Calu3 (cell line): ENCODE data around the gene ITPKB. TPM values are rescaled to one million over a fixed set of nuclear protein-coding genes. Genes with fewer than 3 reads are reported as not detected.
"Not testable (repeated sequence)": the region's sequence is repeated elsewhere in the genome, so short reads cannot be mapped to it uniquely, and the experiment has no call there.

ENCODE experiments used
- BruUV-seq: library from RNA; stranded (reverse); fragments of 400-500 nt; replicated peaks from 2 replicates; lab custom pipeline; 2021; lab: Mats Ljungman, UMichigan
- CTCF ChIA-PET: fragments of 300-600 bp; sonication (Branson Sonifier 250); formaldehyde crosslinking; loops from one replicate; lab custom pipeline; 2022; ENCODE audit warnings: antibody characterized with exemption; lab: Charles Lee
- DNase-seq: peaks from one replicate; pipeline ENCODE4 v3.0.0; 2022
- H3K27ac Mint-ChIP-seq: one replicate; pipeline ENCODE4 v1.8.0; 2022; ENCODE audit warnings: mixed read lengths; ENCODE audit not compliant: unreplicated experiment
- H3K27me3 Mint-ChIP-seq: one replicate; pipeline ENCODE4 v1.8.0; 2022; ENCODE audit warnings: mixed read lengths; ENCODE audit not compliant: unreplicated experiment
- H3K36me3 Mint-ChIP-seq: one replicate; pipeline ENCODE4 v1.8.0; 2022; ENCODE audit warnings: mild to moderate bottlenecking, moderate library complexity, mixed read lengths; ENCODE audit not compliant: insufficient read depth, unreplicated experiment
- H3K4me1 Mint-ChIP-seq: one replicate; pipeline ENCODE4 v1.8.0; 2022; ENCODE audit warnings: mild to moderate bottlenecking, low read depth, mixed read lengths; ENCODE audit not compliant: unreplicated experiment
- H3K4me3 Mint-ChIP-seq: one replicate; pipeline ENCODE4 v1.8.0; 2022; ENCODE audit warnings: mild to moderate bottlenecking, low read depth, moderate library complexity, mixed read lengths; ENCODE audit not compliant: unreplicated experiment
- H3K9me3 Mint-ChIP-seq: one replicate; pipeline ENCODE4 v1.8.0; 2022; ENCODE audit warnings: low read depth, mixed read lengths; ENCODE audit not compliant: unreplicated experiment
- intact Hi-C: fragments of 100-400 bp; cut with micrococcal nuclease; formaldehyde crosslinking; loops from one replicate; pipeline ENCODE4 v1.10.0; 2022; ENCODE audit not compliant: unreplicated experiment
- total RNA-seq: library from RNA; stranded (reverse); gene quantifications from 2 replicates; pipeline ENCODE4 v1.2.3, GENCODE V29; 2022
- TF ChIP-seq, protein P1 (sequence below): fragments of 200-600 bp; IDR thresholded peaks from one replicate; pipeline ENCODE4 v1.8.0; 2022; ENCODE audit warnings: antibody characterized with exemption; ENCODE audit not compliant: unreplicated experiment

ITPKB gene
- total RNA-seq, 1 experiment from 2014 or later, result 11.8 TPM

DNA sequence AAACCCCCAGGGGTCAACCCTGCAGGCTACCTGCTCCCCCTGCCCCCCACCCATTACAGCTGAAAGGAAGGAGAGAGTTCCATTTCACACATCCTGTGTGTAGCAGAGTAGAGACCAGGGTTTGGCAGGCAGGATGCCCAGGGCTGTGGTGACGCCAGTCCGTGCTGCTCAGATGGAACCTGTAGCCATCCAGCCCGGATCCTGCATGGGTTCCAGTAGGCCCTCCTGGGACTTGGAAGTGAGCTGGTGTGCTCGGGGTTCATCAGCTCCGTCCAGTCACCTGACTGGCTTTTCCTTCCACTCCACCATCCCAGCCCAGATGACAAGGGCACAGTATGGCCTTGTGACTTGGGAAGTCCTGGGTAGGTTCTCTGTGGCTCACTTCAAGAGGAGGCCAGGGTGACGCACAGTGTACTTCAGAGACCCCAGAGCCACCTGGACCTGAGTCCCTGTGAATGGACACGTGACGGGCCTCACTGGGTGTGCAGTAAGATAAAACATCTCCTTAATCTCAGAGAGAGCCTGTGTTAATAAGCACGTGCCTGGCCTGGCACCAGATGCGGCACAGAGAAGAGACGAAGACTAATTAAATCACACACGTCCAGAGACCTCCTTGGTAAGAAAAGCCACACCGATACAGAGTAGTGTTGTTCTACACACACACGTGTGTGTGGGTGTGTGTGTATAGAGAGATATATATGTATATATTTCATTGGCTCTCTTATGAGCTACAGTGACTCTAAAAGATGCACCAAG is 16.0 kb downstream of the ITPKB start:
- intact Hi-C loops, result loop anchor here (2.0 kb wide), 1 partner anchor 16 kb away; the partner anchor contains the start of gene ITPKB
- Mint-ChIP-seq H3K27ac (no peak overlapping the region), H3K4me3 (no peak overlapping the region)

GRCh38 chr1:226722240-226722900 is 16.7 kb downstream of the ITPKB start:
- no peak overlapping the region for H3K4me3 Mint-ChIP-seq
- no peaks in the 10 kb centered on the region for H3K27me3 Mint-ChIP-seq
- CTCF ChIA-PET, result interaction anchor here (0.7 kb wide), 1 partner anchor 635 kb away, joined by 4 read pairs; no protein-coding TSS in a partner anchor
- no TSS peak for BruUV-seq
- H3K36me3 Mint-ChIP-seq, result no peaks in the 10 kb centered on the region
- peaks cover 42% of the 10 kb centered on the region for H3K4me1 Mint-ChIP-seq
- TF ChIP-seq, protein P1, sequence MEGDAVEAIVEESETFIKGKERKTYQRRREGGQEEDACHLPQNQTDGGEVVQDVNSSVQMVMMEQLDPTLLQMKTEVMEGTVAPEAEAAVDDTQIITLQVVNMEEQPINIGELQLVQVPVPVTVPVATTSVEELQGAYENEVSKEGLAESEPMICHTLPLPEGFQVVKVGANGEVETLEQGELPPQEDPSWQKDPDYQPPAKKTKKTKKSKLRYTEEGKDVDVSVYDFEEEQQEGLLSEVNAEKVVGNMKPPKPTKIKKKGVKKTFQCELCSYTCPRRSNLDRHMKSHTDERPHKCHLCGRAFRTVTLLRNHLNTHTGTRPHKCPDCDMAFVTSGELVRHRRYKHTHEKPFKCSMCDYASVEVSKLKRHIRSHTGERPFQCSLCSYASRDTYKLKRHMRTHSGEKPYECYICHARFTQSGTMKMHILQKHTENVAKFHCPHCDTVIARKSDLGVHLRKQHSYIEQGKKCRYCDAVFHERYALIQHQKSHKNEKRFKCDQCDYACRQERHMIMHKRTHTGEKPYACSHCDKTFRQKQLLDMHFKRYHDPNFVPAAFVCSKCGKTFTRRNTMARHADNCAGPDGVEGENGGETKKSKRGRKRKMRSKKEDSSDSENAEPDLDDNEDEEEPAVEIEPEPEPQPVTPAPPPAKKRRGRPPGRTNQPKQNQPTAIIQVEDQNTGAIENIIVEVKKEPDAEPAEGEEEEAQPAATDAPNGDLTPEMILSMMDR, result no peak
- no peak for DNase-seq
- intact Hi-C loops, result loop anchor here (2.0 kb wide), 1 partner anchor 16 kb away; the partner anchor contains the start of gene ITPKB
- H3K27ac Mint-ChIP-seq, result no peak overlapping the region
- H3K9me3 Mint-ChIP-seq, result no peaks in the 10 kb centered on the region

More for the DNA sequence above, 16.0 kb downstream of the ITPKB start:
- no TSS peak for BruUV-seq
- TF ChIP-seq, protein P1, result no peak
- Mint-ChIP-seq H3K27me3 (no peaks in the 10 kb centered on the region), H3K4me1 (peaks cover 36% of the 10 kb centered on the region), H3K36me3 (no peaks in the 10 kb centered on the region), H3K9me3 (no peaks in the 10 kb centered on the region)
- no peak for DNase-seq
- CTCF ChIA-PET, result interaction anchor here (0.5 to 0.7 kb wide), 2 partner anchors 88 to 634 kb away, joined by 4 to 5 read pairs; no protein-coding TSS in a partner anchor

- H3K9me3 Mint-ChIP-seq, BruUV-seq, H3K36me3 Mint-ChIP-seq, H3K27ac Mint-ChIP-seq, DNase-seq, H3K4me3 Mint-ChIP-seq, H3K27me3 Mint-ChIP-seq: not testable (repeated sequence)
- H3K4me1 Mint-ChIP-seq, result peaks cover 50% of the 10 kb centered on the region
- CTCF ChIA-PET, result interaction anchor here (1.1 kb wide), 1 partner anchor 13 kb away, joined by 5 read pairs; no protein-coding TSS in a partner anchor
- intact Hi-C loops, result loop anchor here (2.0 kb wide), 1 partner anchor 78 kb away; no protein-coding TSS in a partner anchor
These were observed 18.5 kb downstream of the ITPKB start for GRCh38 chr1:226720574-226720973.

DNA sequence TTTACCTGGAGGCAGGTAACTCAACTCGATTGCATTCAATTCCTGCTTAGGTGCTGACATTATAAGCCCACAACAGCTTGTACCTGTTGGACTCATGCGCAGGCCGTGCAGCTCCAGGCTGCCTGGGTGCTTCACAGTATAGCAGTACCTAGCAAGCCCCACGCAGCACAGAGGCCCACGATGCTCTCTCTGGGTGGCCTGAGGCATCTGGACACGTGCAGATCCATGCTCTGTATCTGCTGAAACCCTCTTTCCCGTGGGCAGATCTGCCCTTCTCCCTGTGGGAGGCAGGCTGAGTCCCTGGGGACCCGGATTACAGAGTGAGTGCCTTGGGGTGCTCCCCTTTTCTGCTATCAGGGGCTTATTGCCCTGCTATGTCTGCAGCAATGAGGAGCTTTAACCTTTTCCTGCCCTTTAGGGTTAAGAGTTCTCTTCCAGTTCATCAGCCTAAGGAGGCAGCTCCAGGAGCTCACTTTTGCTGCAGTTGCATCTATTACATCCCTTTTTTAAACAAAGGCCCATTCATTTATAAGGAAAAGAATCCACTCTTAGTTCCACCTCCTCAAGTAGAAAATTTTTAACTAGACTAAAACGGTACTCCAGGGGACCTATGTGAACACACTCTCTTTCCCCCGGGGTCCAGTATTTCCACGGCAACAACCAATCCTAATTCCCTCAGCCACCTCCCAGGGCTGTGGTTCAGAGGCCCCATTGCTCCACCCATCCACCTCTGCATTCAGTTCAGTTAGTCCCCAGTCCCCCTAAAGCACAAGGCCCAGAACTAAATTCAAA is 19.3 kb downstream of the ITPKB start:
- no TSS peak for BruUV-seq
- DNase-seq, result no peak
- intact Hi-C loops, result loop anchor here (2.0 to 10.0 kb wide), 2 partner anchors 77 to 95 kb away; no protein-coding TSS in a partner anchor
- TF ChIP-seq, protein P1, result no peak
- Mint-ChIP-seq H3K4me1 (peaks cover 46% of the 10 kb centered on the region), H3K27me3 (no peaks in the 10 kb centered on the region), H3K4me3 (no peak overlapping the region), H3K27ac (no peak overlapping the region), H3K9me3 (no peaks in the 10 kb centered on the region), H3K36me3 (no peaks in the 10 kb centered on the region)
- CTCF ChIA-PET, result interaction anchor here (1.1 to 1.3 kb wide), 2 partner anchors 11 to 12 kb away, joined by 3 to 5 read pairs; no protein-coding TSS in a partner anchor
